Esophagus mucosa (tissue), 1 donor: ENCODE data around the gene FXR2. TPM values are rescaled to one million over a fixed set of nuclear protein-coding genes. Genes with fewer than 3 reads are reported as not detected.
"Not testable (repeated sequence)": the region's sequence is repeated elsewhere in the genome, so short reads cannot be mapped to it uniquely, and the experiment has no call there.

Experiments used
- ATAC-seq: fragments of 200-7000 bp; cut with Tn5 transposase; one replicate; pipeline ENCODE4 v1.9.1; 2020
- total RNA-seq: library from RNA; stranded (reverse); gene quantifications from one replicate; pipeline ENCODE4 v1.2.4, GENCODE V29; 2023
- donor health status: DM: yes; HTN: yes; CAD: no.

The FXR2 gene
- total RNA-seq, result 17.0 TPM

- peak; percentile 99 for ATAC-seq
These were observed at the start of gene FXR2 for GRCh38 chr17:7614425-7615264. TSS of gene FXR2 (minus strand) at chr17:7614897. CDS start at chr17:7614532, 365 bp downstream.

DNA sequence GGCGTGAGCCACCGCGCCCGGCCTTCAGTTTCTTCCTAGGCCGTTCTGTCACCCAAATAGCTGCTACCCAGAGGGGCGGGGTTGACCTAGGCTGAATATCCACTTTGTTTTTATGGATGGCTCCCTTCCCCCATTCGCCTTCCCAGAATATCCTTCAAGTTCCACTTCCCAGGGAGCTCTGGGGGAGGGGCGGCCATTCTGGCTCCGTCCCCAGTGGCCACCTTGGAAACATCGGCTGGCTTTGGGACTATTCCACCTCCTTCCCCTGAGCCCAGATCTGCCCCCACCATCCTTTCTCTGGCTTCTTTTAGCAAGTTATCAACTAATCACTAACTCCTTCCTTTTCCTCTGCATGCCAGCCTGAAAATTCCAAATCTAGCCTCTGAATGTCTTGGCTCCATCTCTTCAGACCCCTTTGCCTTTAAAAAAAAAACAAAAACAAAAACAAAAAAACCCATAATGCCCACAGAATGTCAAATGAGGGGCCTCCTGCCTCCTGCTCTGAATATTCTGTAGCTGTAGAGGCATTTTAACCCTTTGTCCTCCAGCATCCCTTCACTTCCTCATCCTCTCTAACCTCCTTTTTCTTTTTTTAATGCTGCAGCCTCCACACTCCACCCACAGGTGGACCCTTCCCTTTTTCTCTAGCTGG is 42.4 kb upstream of the FXR2 start:
- ATAC-seq, result no peak

DNA sequence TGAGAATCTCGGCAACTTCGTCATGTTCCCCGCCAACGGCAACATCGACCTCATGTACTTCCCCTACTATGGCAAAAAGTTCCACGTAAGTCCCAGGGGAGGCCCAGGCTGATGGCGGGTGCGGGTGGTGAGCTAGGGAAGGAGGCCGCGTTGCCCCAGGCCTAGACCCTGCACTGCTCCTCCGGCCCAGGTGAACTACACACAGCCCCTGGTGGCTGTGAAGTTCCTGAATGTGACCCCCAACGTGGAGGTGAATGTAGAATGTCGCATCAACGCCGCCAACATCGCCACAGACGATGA is 40.8 kb upstream of the FXR2 start:
- no peak for ATAC-seq

GRCh38 chr17:7654832-7655540 is 40.3 kb upstream of the FXR2 start:
- no peak for ATAC-seq

DNA sequence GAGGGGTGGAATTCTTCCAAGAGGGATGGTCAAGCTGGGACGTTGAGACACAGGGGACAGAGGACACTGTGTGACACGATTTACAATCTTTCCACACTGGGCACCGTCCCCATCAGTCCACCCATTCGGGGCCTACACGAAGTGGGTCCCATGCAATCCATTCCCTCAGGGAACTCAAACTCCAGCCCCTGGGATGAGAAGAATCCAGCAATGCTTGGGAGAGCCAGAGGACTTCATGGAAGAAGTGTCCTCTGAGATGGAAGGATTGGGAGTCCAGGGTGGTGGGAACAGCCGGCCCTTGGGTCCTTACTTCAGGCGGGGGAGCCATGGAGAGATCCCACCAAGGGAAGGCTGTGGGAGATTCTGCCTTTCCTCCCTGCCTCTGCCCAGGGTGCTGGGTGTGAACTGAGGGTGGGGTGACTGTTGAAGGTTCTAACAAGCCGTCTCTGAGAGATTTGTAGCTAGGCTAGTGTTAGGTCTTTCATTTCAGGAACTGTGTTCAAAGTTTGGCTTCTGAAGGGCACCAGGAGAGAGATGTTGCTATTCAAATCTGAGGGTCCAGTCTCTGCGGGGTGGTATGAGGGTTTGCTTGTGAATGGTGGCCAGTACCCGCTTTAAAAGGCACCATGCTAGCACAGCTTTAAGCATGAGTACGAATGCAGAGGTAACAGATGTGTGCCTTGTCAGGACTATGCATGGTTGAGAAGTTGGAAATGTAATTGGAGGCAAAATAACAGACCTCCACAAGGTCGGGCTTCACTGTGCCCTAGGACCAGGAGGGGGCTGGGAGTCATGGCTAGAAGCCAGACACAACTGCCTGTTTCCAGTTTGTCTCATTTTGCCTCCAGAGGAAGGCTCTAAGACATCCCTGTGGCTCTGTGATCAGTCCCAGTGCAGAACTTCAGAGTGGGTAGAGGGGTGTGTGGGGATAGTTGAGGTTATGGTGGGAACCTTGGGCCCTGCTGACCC is 38.0 kb upstream of the FXR2 start:
- no peak for ATAC-seq

GRCh38 chr17:7651665-7652387 is 37.1 kb upstream of the FXR2 start:
- ATAC-seq, result no peak

DNA sequence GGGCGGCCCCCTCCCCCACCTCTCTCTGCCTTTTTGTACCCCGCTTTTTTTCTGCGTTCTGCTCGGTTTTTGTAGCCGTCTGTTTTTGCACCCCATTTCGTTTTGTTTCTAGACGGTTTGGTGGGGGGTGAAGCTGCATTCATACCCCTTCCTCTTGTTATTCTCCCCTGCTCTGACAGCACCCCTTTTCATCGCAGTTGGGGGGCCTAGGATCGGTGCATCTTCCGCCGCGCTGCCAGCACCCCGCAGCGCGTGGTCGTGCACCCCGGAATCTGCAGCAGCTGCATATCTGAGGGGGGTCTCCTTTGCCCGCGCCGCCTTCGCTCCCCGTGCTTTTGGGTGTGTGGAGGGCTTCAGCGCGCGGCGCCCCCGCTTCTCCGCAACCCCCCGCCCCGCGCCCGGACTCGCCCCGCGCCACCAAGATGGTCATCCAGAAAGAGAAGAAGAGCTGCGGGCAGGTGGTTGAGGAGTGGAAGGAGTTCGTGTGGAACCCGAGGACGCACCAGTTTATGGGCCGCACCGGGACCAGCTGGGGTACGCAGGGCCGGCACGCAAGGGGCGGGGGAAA is 36.5 kb upstream of the FXR2 start:
- no peak for ATAC-seq

- peak; percentile 69 for ATAC-seq
These were observed 35.9 kb upstream of the FXR2 start, which contains the start of gene ATP1B2 for GRCh38 chr17:7650509-7651096. TSS of gene ATP1B2 (plus strand) at chr17:7650926. CDS start at chr17:7651519, 593 bp downstream.

GRCh38 chr17:7647018-7647417 is 32.3 kb upstream of the FXR2 start:
- ATAC-seq, result no peak

- no peak for ATAC-seq
These were observed 31.8 kb upstream of the FXR2 start for GRCh38 chr17:7646457-7646856.

GRCh38 chr17:7644775-7645174 is 30.1 kb upstream of the FXR2 start:
- ATAC-seq, result no peak

DNA sequence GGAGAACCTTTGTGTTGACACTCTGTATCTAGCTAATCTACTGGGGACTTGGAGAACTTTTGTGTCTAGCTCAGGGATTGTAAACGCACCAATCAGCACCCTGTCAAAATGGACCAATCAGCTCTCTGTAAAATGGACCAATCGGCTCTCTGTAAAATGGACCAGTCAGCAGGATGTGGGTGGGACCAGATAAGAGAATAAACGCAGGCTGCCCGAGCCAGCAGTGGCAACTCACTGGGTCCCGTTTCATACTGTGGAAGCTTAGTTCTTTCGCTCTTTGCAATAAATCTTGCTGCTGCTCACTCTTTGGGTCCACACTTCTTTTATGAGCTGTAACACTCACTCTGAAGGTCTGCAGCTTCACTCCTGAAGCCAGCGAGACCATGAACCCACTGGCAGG is 26.9 kb upstream of the FXR2 start:
- not testable (repeated sequence) for ATAC-seq

DNA sequence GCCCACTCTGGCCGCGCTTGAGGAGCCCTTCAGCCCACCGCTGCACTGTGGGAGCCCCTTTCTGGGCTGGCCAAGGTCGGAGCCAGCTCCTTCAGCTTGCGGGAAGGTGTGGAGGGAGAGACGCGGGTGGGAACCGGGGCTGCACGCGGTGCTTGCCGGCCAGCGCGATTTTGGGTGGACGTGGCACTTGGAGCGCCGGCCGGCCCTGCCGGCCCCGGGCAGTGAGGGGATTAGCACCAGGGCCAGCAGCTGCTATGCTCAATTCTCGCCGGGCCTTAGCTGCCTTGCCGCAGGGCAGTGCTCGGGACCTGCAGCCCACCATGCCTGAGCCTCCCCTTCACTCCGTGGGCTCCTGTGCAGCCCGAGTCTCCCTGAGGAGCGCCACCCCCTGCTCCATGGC is 26.1 kb upstream of the FXR2 start:
- ATAC-seq, result no peak

DNA sequence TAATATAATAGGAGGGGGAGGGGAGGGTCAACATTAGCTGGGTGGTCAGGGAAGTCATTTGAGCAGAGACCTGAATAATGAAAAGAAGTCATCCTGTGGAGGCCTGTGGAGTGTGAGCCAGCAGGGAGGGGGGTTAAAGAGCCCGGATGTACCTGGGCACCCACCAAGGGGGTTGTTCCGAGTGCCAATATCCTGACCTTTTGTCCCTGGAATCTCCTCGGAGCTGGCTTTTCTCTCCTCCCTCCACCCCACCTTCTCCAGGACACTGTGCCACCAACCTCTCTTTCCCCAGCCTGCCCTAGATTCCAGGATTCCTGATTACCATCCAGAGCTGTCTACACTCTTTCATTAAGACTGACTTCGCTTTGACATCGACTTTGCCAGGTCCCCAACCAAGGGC is 21.5 kb upstream of the FXR2 start:
- ATAC-seq, result no peak

DNA sequence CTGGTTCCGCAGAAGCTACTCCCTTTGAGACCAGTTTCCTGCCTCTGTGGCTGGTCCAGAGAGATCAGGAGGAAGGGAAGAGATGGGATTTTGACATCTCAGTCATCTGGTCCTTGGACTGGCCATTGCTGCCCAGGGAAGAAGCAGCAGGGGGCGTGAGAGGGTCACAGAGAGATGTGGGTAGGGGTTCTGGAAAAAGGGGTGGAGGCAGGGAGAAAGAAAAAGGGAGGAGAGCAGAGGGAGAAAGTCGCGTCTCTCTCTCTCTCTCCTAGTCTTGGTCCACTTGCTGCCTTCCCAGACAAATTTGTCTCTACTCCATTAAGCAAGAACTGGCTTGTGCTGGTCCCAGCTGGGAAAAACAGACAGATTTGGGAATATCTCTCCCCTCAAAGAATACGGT is 19.7 kb upstream of the FXR2 start:
- ATAC-seq, result no peak

DNA sequence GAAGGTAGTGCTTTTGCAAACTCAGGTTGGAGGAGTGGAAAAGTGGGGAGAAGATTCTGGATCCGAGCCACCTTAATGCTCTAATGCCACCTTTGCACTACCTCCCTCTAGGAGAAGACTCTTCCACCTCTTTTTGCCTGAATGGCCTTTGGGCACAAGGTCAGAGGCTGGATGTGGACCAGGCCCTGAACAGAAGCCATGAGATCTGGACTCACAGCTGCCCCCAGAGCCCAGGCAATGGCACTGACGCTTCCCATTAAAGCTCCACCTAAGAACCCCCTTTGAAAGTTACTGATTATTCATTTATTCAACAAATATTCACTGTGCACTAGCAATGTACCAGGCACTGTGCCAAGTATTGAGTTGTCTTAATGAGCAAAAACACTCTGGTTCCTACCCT is 18.4 kb upstream of the FXR2 start:
- ATAC-seq, result no peak

DNA sequence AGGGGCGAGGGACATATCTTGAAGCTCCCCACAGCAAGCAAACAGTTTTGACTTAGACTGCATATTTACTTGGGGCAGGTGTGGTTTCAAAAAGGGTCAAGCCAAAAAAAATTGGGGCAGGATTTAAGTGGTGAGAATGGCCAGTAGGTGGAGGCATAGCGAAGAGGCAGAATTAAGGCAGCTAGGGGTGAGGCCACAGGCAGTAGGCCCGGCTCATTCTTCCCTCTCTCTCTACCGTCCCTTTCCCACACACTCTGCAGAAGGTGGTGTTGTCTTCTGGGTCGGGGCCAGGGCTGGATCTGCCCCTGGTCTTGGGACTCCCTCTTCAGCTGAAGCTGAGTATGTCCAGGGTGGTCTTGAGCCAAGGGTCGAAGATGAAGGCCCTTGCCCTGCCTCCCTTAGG is 17.8 kb upstream of the FXR2 start:
- ATAC-seq, result peak; percentile 51

DNA sequence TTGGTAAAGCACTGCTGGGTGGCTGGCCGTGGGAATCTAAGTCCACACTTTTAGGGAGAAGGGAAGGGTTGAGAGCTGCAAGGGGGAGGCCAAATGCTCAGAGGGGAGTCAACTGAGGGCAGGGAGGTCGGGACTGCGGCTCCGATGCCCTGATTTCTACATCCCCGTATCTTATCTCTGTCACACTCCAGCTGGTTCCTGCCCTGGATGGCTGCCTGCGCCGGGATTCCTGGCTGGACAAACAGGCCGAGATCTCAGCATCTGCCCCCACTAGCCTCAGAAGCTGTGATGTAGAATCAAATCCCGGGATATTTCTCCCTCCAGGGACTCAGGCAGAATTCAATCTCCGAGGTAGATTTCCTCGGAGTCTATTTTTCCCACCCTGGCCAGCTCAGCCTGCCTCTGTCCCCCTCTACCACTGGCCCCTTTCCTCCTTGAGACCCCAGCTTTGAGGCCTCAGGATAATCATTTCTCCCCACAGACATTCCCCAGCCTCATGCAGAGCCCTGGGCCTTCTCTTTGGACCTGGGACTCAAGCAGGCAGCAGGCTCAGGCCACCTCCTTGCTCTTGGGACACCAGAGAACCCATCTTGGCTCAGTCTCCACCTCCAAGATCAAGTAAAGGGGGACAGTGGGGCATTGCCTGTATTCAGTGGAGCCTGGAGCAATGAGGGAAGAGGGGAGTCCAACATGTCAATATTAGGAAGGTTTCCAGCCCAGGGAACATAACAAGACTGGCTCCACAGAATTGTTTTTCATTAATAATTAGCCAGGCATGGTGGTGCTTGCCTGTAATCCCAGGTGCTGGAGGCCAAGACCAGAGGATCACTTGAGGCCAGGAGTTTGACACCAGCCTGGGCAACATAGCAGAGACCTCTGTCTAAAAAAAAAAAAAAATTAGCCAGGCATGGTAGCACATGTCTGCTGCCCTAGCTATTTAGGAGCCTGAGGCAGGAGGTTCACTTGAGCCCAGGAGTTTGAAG is 17.0 kb upstream of the FXR2 start:
- ATAC-seq, result no peak

DNA sequence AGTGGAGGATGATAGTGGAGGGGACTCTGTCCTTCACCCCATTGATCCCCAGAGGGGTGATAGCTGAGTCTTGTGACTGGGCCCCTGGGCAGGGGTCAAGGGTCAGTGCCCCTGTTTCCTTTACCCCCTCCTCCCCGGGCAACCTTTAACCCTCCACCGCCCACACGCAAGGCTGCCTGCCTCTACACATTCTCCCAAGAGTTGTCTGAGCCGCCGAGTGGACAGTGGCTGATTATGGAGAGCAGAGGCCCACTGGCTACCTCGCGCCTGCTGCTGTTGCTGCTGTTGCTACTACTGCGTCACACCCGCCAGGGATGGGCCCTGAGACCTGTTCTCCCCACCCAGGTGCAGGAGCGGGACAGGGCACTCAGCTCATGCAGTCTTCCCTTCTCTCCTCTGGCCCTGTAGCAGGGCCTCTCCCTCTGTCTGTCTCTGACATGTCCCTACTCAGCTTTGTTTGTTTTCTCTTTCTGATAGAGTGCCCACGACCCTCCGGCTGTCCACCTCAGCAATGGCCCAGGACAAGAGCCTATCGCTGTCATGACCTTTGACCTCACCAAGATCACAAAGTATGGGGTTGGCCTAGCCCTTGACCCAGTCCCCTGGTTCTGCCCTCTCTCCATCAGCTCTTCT is 15.4 kb upstream of the FXR2 start, which contains the start of gene SHBG:
Gene SHBG, plus strand, starts transcription at position 197 of the 633 bp plus-strand sequence. Its CDS starts 38 bp downstream, at position 235.
- no peak for ATAC-seq
